K562 (cell line): ENCODE results near the gene PAF1. TPM values are rescaled to one million over a fixed set of nuclear protein-coding genes. Genes with fewer than 3 reads are reported as not detected.

Experiments
- ASH1L ChIP-seq: fragments of 450-650 bp; IDR thresholded peaks from 2 replicates; pipeline ENCODE4 v1.6.1; 2018; ENCODE audit warnings: borderline replicate concordance, mild to moderate bottlenecking, low read depth; ENCODE audit not compliant: partially characterized antibody
- BRD9 ChIP-seq: fragments of 450-650 bp; IDR thresholded peaks from 2 replicates; pipeline ENCODE4 v1.6.1; 2018; ENCODE audit warnings: low read depth; ENCODE audit not compliant: partially characterized antibody
- CCAR2 ChIP-seq: fragments of 200-400 bp; formaldehyde crosslinking; IDR thresholded peaks from 2 replicates; pipeline ENCODE4 v1.6.1; 2017; ENCODE audit warnings: mild to moderate bottlenecking, low read depth, low read length
- CREB3 ChIP-seq: fragments of 450-650 bp; conservative IDR thresholded peaks from 2 replicates; pipeline ENCODE4 v1.6.1; 2016; ENCODE audit warnings: missing genetic modification characterization, low read depth, mild to moderate bottlenecking, missing compliant biosample characterization, moderate library complexity
- DNMT1 ChIP-seq: fragments of 450-650 bp; IDR thresholded peaks from 2 replicates; pipeline ENCODE4 v1.6.1; 2016; ENCODE audit warnings: antibody characterized with exemption, mild to moderate bottlenecking
- ETS1 ChIP-seq: conservative IDR thresholded peaks from 2 replicates; pipeline ENCODE4 v1.6.1; 2011; ENCODE audit warnings: low read depth, mild to moderate bottlenecking, low read length; ENCODE audit not compliant: control insufficient read depth
- HDAC1 ChIP-seq, 2 experiments: fragments of 450-650 bp; IDR thresholded peaks; 2 replicates each; pipeline ENCODE4 v1.6.1; 2016 to 2017; ENCODE audit warnings: inconsistent platforms in 1 of 2, mild to moderate bottlenecking in 1 of 2, moderate library complexity in 1 of 2
- HLTF ChIP-seq: fragments of 450-650 bp; IDR thresholded peaks from 2 replicates; pipeline ENCODE4 v1.6.1; 2016
- MAX ChIP-seq: sonication (generic); formaldehyde crosslinking; IDR thresholded peaks from 2 replicates; pipeline ENCODE4 v1.9.0; 2022; ENCODE audit warnings: mild to moderate bottlenecking, missing genetic modification reagents
- MEF2A ChIP-seq: IDR thresholded peaks from 2 replicates; pipeline ENCODE4 v1.6.1; 2011; ENCODE audit warnings: low read depth, mild to moderate bottlenecking, low read length, moderate library complexity; ENCODE audit not compliant: control insufficient read depth
- PHB2 ChIP-seq: fragments of 450-650 bp; IDR thresholded peaks from 2 replicates; pipeline ENCODE4 v1.6.1; 2017; ENCODE audit warnings: low read depth
- POLR2AphosphoS5 ChIP-seq: IDR thresholded peaks from 2 replicates; pipeline ENCODE4 v1.6.1; 2011; ENCODE audit warnings: mild to moderate bottlenecking, low read depth, low read length, moderate library complexity; ENCODE audit not compliant: control insufficient read depth, insufficient read depth
- POLR2H ChIP-seq: IDR thresholded peaks from 2 replicates; pipeline ENCODE4 v1.6.1; 2016; ENCODE audit warnings: missing genetic modification characterization, low read depth, mild to moderate bottlenecking, control low read depth, missing compliant biosample characterization, moderate library complexity
- SAFB2 ChIP-seq: fragments of 200-400 bp; formaldehyde crosslinking; IDR thresholded peaks from 2 replicates; pipeline ENCODE4 v1.6.1; 2018; ENCODE audit warnings: borderline replicate concordance, low read length, low read depth, moderate library complexity; ENCODE audit not compliant: severe bottlenecking
- SETDB1 ChIP-seq: IDR thresholded peaks from one replicate; pipeline ENCODE4 v1.6.1; 2012; ENCODE audit warnings: low read length, control low read depth, inconsistent platforms
- SNIP1 ChIP-seq: fragments of 450-650 bp; IDR thresholded peaks from 2 replicates; pipeline ENCODE4 v1.7.1; 2017; ENCODE audit warnings: low read depth, mild to moderate bottlenecking
- SP1 ChIP-seq: sonication (generic); formaldehyde crosslinking; IDR thresholded peaks from 2 replicates; pipeline ENCODE4 v1.8.1; 2022; ENCODE audit warnings: mild to moderate bottlenecking, missing genetic modification reagents
- SP2 ChIP-seq: IDR thresholded peaks from 2 replicates; pipeline ENCODE4 v1.6.1; 2011; ENCODE audit warnings: mild to moderate bottlenecking, low read depth, low read length, moderate library complexity; ENCODE audit not compliant: poor library complexity, severe bottlenecking; ENCODE audit errors: extremely low read depth
- TAF15 ChIP-seq: fragments of 200-400 bp; formaldehyde crosslinking; IDR thresholded peaks from 2 replicates; pipeline ENCODE4 v1.6.1; 2017; ENCODE audit warnings: mild to moderate bottlenecking, low read depth, low read length, moderate library complexity
- YBX1 ChIP-seq: fragments of 450-650 bp; IDR thresholded peaks from 2 replicates; pipeline ENCODE4 v1.7.1; 2016; ENCODE audit warnings: mild to moderate bottlenecking
- ZNF12 ChIP-seq: sonication (generic); formaldehyde crosslinking; IDR thresholded peaks from 2 replicates; pipeline ENCODE4 v1.4.0; 2020; ENCODE audit warnings: mild to moderate bottlenecking, missing genetic modification reagents
- ZNF212 ChIP-seq: fragments of 450-650 bp; formaldehyde crosslinking; IDR thresholded peaks from 2 replicates; pipeline ENCODE4 v1.4.0; 2020; ENCODE audit warnings: mild to moderate bottlenecking
- ZNF717 ChIP-seq: fragments of 250-450 bp; sonication (Bioruptor Pico); IDR thresholded peaks from 2 replicates; pipeline ENCODE4 v1.5.0; 2021
- polyA plus RNA-seq, 8 experiments: library from polyadenylated mRNA; depleted of rRNA in 4 of 8; stranded (reverse) in 5 of 8; unstranded in 3 of 8; fragments of >200 nt; fragmentation: Nextera tagmentation in 2 of 8; fragmentation: Illumina TruSeq in 1 of 8; extraction: Ambion mirVana in 2 of 8; extraction: Trizol in 1 of 8; gene quantifications; 2 replicates each; pipeline versions ENCODE4 v1.2.1 to v1.2.3, GENCODE V29; 2011 to 2014; ENCODE audit warnings: inconsistent platforms in 1 of 8, missing spikeins in 1 of 8
- total RNA-seq, 7 experiments: library from RNA; depleted of rRNA in 6 of 7; stranded (reverse); fragments of >200 nt in 6 of 7; fragmentation: Illumina TruSeq in 2 of 7; extraction: Trizol in 2 of 7; gene quantifications; 2 replicates each; pipeline versions ENCODE4 v1.2.1 to v1.2.3, GENCODE V29; 2011 to 2021; ENCODE audit warnings: low replicate concordance in 1 of 7
- TF ChIP-seq, protein P1 (sequence below): fragments of 250-450 bp; sonication (Bioruptor Pico); IDR thresholded peaks from 2 replicates; pipeline ENCODE4 v1.5.0; 2020; ENCODE audit warnings: mild to moderate bottlenecking, borderline replicate concordance
- TF ChIP-seq, protein P2 (sequence below): sonication (generic); formaldehyde crosslinking; IDR thresholded peaks from 2 replicates; pipeline ENCODE4 v1.8.1; 2023; ENCODE audit warnings: mild to moderate bottlenecking, missing genetic modification reagents

The PAF1 gene
- total and polyA plus RNA-seq, 9 of the 15 experiments (the other 6 are each of a cell fraction or from before 2014, with no cell fraction given): 1.5 to 45.0 (median 33.8) TPM

DNA sequence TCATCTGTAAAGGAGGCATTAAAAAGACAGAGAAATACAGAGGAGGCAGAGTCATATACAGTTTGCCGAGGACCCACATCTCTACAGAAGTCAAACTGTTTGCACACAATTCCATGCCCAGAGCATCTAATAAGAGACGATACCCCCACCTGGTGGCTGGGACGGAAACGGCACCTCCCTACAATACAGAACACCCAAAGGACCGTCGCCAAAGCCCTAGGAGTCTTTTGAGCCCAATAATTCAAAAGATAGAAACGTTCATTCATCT, 20.9 kb upstream of the PAF1 start (continued):
- TF ChIP-seq ASH1L (no peak), CREB3 (tag) (no peak), YBX1 (no peak), BRD9 (peak; percentile 94), PHB2 (no peak), HDAC1 (IDR thresholded peaks at IDR 0.05) (no peak), SETDB1 (no peak), POLR2AphosphoS5 (no peak), SNIP1 (no peak), ZNF717 (CRISPR knock-in tag) (no peak), CCAR2 (no peak), ZNF12 (CRISPR knock-in tag) (no peak), ZNF212 (CRISPR knock-in tag) (no peak), POLR2H (no peak), ETS1 (no peak), SP1 (CRISPR knock-in tag) (no peak), MAX (CRISPR knock-in tag) (no peak), HLTF (no peak), TAF15 (no peak), SAFB2 (no peak), DNMT1 (peak; percentile 62; the same call in 1 of the 2 replicates), SP2 (no peak), MEF2A (no peak)
- TF ChIP-seq, protein P1, sequence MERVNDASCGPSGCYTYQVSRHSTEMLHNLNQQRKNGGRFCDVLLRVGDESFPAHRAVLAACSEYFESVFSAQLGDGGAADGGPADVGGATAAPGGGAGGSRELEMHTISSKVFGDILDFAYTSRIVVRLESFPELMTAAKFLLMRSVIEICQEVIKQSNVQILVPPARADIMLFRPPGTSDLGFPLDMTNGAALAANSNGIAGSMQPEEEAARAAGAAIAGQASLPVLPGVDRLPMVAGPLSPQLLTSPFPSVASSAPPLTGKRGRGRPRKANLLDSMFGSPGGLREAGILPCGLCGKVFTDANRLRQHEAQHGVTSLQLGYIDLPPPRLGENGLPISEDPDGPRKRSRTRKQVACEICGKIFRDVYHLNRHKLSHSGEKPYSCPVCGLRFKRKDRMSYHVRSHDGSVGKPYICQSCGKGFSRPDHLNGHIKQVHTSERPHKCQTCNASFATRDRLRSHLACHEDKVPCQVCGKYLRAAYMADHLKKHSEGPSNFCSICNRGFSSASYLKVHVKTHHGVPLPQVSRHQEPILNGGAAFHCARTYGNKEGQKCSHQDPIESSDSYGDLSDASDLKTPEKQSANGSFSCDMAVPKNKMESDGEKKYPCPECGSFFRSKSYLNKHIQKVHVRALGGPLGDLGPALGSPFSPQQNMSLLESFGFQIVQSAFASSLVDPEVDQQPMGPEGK (CRISPR knock-in tag): no peak
- TF ChIP-seq, protein P2, sequence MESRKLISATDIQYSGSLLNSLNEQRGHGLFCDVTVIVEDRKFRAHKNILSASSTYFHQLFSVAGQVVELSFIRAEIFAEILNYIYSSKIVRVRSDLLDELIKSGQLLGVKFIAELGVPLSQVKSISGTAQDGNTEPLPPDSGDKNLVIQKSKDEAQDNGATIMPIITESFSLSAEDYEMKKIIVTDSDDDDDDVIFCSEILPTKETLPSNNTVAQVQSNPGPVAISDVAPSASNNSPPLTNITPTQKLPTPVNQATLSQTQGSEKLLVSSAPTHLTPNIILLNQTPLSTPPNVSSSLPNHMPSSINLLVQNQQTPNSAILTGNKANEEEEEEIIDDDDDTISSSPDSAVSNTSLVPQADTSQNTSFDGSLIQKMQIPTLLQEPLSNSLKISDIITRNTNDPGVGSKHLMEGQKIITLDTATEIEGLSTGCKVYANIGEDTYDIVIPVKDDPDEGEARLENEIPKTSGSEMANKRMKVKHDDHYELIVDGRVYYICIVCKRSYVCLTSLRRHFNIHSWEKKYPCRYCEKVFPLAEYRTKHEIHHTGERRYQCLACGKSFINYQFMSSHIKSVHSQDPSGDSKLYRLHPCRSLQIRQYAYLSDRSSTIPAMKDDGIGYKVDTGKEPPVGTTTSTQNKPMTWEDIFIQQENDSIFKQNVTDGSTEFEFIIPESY (CRISPR knock-in tag): no peak
